Limb (tissue), 2 donors: ENCODE data around the gene TEX12.
A peak's percentile ranks its signal among the peaks of the same experiment; 100 is the strongest.
"Not testable (repeated sequence)": the region's sequence is repeated elsewhere in the genome, so short reads cannot be mapped to it uniquely, and the experiment has no call there.

ENCODE experiments used
- DNase-seq, 2 donors: peaks; one replicate each; pipeline ENCODE4 v3.0.0-alpha.2; 2016; ENCODE audit errors: extremely low spot score in 2 of 2

The TEX12 gene

GRCh38 chr11:112163875-112164685 is 3.1 kb upstream of the TEX12 start, which contains the start of gene IL18:
TSS of gene IL18 (minus strand) at chr11:112164094. CDS start at chr11:112155053, 9,041 bp downstream.
- no peak for DNase-seq

DNA sequence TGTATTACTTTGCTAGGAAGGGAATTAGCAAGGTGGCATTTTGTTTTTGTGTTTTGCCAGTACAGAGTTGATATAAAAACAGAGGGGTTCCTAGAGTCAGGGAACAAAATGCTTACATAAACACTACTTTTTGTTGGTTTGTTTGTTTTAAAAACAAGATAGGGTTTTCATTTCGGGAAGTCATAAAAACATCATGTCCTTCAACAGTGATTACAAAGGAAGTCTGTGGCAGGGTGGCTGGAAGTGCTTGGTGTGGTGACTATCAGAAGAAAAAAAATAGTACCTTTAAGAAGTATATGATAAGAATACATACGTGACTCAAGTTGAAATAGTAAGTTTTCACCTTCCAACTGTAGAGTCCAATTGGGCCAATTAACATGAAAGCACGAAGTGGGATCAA is 2.1 kb upstream of the TEX12 start:
- DNase-seq = no peak

GRCh38 chr11:112166562-112166961 is 610 bp upstream of the TEX12 start:
- no peak for DNase-seq

- no peak for DNase-seq
These were observed 5.3 kb downstream of the TEX12 start for GRCh38 chr11:112172362-112172994.

DNA sequence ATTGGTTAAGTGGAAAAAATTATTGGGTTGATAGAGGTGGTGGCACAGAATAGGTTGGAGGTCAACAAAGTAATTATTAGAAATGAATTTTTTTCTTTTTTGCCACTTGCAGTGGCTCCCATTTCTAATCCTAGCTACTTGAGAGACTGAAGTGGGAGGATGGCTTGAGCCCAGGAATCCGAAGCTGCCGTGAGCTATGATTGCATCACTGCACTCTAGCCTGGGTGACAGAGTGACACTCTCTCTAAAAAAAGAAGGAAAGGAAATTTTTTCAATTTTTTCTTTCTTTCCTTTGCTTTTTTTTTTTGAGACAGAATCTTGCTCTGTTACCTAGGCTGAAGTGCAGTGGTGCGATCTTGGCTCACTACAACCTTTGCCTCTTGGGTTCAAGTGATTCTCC is 6.0 kb downstream of the TEX12 start:
- DNase-seq = no peak

GRCh38 chr11:112174789-112175598 is 7.8 kb downstream of the TEX12 start, which contains the start of gene BCO2:
TSS of gene BCO2 (plus strand) at chr11:112175512. CDS start at chr11:112175602, 90 bp downstream.
- DNase-seq = peak; percentile 88 to 89

GRCh38 chr11:112175599-112175952 is 8.4 kb downstream of the TEX12 start:
- no peak for DNase-seq

DNA sequence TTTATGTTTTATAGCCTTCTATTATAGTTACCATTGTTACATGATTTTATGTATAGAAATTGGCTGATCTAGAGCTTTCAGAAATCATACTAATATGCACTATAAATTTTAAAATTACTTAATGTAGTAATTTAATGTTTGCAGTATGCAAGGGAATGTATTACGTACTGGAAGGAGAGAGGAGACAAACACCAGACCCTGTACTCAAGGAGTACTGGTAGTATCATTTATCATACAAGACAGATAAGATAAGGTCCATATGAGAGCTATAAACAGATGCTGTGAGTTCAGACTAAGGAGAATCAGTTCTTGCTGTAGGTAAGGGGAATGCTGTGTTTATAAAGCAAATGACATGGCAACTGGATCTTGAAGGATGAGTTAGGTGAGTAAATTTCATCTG is 8.9 kb downstream of the TEX12 start:
- DNase-seq = no peak

DNA sequence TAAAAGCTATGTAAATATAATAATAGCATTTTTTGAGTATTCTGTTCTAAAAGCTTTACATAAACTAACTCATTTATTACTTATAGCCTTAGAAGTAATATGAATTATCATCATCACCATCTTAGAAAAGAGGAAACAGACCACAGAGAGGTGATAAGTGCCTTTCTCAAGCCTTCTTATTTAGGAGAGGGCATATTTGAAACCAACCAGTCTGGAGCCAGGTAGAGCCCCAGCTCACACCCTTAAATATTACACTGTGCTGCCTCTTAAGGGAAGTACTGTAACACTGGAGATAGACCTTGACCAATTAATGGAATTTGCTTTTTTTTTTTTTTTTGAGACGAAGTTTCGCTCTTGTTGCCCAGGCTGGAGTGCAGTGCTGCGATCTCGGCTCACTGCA is 10.4 kb downstream of the TEX12 start:
- no peak for DNase-seq

- no peak for DNase-seq
These were observed 11.3 kb downstream of the TEX12 start for GRCh38 chr11:112178428-112178827.

- no peak for DNase-seq
These were observed 11.8 kb downstream of the TEX12 start for GRCh38 chr11:112178936-112179335.

- DNase-seq = no peak
These were observed 12.4 kb downstream of the TEX12 start for GRCh38 chr11:112179601-112180000.

DNA sequence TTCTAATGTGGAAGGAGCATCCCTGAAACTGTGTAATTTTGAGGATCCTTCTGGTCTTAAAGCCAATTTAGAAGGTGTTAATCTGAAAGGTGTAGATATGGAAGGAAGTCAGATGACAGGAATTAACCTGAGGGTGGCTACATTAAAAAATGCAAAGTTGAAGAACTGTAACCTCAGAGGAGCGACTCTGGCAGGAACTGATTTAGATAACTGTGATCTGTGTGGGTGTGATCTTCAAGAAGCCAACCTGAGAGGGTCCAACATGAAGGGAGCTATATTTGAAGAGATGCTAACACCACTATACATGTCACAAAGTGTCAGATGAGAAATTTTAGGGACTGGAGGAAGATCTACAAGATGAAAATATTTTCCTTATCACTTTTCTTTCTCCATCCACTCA is 15.7 kb downstream of the TEX12 start:
- DNase-seq = no peak

- no peak for DNase-seq
These were observed 18.7 kb downstream of the TEX12 start for GRCh38 chr11:112185883-112186282.

DNA sequence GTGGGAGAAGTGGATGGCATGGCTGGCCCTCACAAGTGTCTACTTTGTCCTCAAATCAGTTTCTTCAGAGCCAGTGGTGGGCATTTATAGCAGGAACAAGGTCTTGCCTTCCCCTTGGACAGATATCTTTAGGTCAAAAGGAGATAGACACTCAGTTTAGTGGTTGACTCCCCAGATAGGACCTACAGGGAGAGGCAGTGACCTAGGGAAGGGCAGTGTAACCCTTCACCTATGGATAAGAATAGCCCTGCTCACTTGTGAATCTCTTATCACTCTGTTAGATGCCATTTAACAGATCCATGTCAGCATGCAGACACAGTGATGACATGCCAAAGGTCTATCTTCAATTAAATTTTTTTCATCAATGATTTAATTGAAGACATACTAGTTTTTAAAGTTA is 19.1 kb downstream of the TEX12 start:
- no peak for DNase-seq

DNA sequence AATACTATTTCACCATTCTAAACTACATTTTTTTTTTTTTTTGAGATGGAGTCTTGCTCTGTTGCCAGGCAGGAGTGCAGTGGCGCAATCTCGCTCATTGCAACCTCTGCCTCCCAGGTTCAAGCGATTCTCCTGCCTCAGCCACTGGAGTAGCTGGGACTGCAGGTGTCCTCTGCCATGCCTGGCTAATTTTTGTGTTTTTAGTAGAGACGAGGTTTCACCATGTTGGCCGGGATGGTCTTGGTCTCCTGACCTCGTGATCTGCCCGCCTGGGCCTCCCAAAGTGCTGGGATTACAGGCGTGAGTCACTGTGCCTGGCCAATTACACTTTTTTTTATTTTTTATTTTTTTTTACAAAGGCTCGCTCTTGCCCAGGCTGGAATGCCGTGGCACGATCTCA is 27.9 kb downstream of the TEX12 start:
- DNase-seq = not testable (repeated sequence)

- DNase-seq = no peak
These were observed 28.8 kb downstream of the TEX12 start for GRCh38 chr11:112195951-112196351.

- no peak for DNase-seq
These were observed 29.4 kb downstream of the TEX12 start for GRCh38 chr11:112196519-112197087.

- not testable (repeated sequence) for DNase-seq
These were observed 31.9 kb downstream of the TEX12 start for GRCh38 chr11:112199101-112199500.

- DNase-seq = no peak
These were observed 33.1 kb downstream of the TEX12 start for GRCh38 chr11:112200252-112200651.

DNA sequence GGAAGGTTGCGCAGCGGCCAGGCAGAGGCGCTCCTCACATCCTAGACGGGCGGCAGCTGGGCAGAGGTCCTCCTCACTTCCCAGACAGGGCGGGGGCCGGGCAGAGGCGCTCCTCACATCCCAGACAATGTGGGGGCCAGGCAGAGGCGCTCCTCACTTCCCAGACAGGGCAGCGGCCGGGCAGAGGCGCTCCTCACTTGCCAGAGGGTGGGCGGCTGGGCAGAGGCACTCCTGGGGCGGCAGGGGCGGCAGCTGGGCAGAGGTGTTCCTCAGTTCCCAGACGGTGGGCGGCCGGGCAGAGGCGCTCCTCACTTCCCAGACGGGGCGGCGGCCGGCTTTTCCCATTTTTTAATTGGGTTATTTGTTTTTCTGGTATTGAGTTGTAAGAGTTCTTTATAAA is 38.9 kb downstream of the TEX12 start:
- DNase-seq = no peak

DNA sequence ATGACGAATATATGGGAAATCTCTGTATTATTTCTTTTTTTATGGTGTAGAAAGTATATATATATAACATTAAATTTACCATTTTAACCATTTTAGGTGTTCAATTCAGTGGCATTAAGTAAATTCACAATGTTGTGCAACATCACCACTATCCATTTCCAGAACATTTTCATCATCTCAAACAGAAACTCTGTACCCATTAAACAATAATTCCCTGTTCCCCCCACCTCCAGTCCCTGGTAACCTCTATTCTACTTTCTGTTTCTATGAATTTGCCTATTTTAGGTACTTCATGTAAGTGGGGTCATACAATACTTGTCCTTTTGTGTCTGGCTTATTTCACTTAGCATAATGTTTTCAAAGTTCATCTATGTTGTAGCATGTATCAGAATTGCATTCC is 43.7 kb downstream of the TEX12 start:
- DNase-seq = no peak
